ENCODE data around the gene ABTB1. TPM values are rescaled to one million over a fixed set of nuclear protein-coding genes. Genes with fewer than 3 reads are reported as not detected.
A peak's percentile ranks its signal among the peaks of the same experiment; 100 is the strongest.

Gene ABTB1
- total and polyA plus RNA-seq, 2 donors (not counting 1 experiment from before 2014, with no cell fraction given), result 11.8 to 15.5 TPM

DNA sequence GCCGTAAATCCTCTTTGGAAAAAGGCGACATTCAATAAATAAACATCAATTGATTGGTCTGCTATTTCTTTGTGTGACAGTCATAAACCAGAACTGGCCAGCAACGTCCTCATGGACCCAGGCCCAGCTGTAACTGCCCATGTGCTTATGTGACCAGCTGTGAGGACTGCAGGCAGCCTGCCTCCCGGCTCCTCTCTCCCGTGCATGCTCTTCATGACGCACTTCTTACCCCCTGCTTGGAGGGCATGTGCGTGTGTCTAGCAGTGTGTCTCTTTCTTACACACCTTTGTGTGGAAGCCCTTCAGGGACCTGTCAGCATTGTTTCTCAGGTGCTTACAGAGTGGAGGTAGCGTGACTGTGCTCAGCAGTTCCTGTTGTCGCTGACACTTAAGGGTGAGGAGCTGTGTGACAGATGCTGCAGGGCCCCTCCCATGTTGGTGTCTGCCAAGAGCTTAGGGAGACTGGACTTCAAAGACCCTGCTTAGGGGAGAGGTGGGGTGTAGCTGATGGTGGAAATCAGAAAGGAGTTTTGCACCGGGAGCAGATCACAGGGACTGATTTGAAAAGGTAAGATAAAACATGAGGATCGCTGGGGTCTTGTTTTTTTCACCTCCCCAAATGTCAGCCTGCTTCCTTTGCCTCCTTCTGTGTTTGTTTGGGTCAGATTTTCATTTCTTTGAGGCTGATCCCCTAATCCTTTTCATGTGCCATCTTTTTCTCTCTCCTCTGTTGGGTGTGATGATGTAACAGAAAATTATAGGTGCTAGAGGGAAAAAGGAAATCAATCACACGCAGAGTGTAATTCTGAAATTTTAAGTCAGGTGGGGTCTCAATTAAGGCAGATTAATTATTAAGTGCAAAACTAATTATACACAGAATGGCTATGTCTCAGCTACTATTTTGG lies 41.7 kb upstream of the ABTB1 start:
- DNase-seq (ENCODE audit: low read depth in 2 of 2), result no peak
- H3K36me3 ChIP-seq (ENCODE audit: control insufficient read depth, insufficient read depth, low read length), result no peaks in the 10 kb centered on the region
- no peak overlapping the region for H3K4me3 ChIP-seq (replicated peaks in 1 of 4; ENCODE audit: control extremely low read depth in 1 of 4, insufficient read depth in 1 of 4, low read depth in 3 of 4, low read length in 4 of 4)
- no peak overlapping the region for H3K9ac ChIP-seq (ENCODE audit: insufficient read depth, low read length)
- no peak overlapping the region for H3K4me2 ChIP-seq (ENCODE audit: extremely low read depth, insufficient read depth, low read length)
- TF ChIP-seq, protein P1, sequence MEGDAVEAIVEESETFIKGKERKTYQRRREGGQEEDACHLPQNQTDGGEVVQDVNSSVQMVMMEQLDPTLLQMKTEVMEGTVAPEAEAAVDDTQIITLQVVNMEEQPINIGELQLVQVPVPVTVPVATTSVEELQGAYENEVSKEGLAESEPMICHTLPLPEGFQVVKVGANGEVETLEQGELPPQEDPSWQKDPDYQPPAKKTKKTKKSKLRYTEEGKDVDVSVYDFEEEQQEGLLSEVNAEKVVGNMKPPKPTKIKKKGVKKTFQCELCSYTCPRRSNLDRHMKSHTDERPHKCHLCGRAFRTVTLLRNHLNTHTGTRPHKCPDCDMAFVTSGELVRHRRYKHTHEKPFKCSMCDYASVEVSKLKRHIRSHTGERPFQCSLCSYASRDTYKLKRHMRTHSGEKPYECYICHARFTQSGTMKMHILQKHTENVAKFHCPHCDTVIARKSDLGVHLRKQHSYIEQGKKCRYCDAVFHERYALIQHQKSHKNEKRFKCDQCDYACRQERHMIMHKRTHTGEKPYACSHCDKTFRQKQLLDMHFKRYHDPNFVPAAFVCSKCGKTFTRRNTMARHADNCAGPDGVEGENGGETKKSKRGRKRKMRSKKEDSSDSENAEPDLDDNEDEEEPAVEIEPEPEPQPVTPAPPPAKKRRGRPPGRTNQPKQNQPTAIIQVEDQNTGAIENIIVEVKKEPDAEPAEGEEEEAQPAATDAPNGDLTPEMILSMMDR (conservative IDR thresholded peaks at IDR 0.05 in 1 of 2, IDR thresholded peaks at IDR 0.05 in 1 of 2; ENCODE audit: low read depth in 1 of 2, low read length in 2 of 2), result no peak
- TF ChIP-seq EZH2 (IDR thresholded peaks at IDR 0.05; ENCODE audit: low read length, missing control alignments), result peak; percentile 27
- no peaks in the 10 kb centered on the region for H3K9me3 ChIP-seq (ENCODE audit: control insufficient read depth, insufficient read depth, low read depth, low read length)
- H3K79me2 ChIP-seq (ENCODE audit: control insufficient read depth, insufficient read depth, low read length), result no peaks in the 10 kb centered on the region
- H3K4me1 ChIP-seq (ENCODE audit: control insufficient read depth, extremely low read depth, insufficient read depth, low read length), result peaks cover 3% of the 10 kb centered on the region
- peaks cover 2% of the 10 kb centered on the region for H4K20me1 ChIP-seq (ENCODE audit: control insufficient read depth, extremely low read depth, insufficient read depth, low read length)
- H3K27me3 ChIP-seq (ENCODE audit: control insufficient read depth, insufficient read depth, low read length), result peaks cover 30% of the 10 kb centered on the region
- H2AFZ ChIP-seq (ENCODE audit: low read length), result no peak overlapping the region
- H3K27ac ChIP-seq (ENCODE audit: insufficient read depth, low read length), result no peak overlapping the region

DNA sequence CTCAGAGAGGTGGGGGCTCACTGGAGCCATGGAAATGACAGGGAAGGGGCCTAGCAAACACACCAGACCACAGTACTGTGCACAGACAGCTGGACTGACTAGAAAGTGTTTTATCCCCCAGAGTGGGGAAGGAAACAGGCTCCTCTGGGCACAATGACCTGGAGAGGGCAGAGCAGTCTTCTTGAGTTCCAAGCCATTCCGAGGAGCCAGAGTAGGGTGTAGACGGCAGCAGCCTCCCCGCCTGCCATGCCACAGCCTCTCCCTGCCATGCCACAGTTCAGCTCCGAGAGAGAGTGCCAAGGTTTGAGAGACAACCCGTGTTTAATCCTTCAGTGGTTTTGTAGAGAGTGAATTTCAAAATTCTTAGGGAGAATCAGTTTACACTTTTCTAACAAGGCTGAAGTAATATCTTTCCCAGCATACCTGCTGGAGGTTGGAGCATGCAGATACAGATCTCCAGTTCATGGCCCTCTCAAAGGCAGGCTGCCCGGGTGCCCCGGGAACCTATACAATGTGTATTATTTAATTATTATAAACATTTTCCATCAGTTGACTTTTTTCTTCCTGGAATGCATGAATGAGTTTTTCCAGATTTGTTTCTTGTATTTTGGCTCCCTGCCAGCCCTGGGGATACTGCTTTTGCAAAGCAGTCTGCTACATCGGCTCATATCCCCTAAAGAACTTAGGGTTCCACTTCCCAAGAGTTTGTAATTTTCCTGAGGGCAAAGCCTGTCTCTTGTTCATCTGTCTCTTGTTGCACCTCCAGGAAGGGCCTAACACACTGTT lies 40.5 kb upstream of the ABTB1 start:
- DNase-seq (ENCODE audit: low read depth in 2 of 2), result no peak
- H2AFZ ChIP-seq (ENCODE audit: low read length), result no peak overlapping the region
- no peak overlapping the region for H3K4me3 ChIP-seq (replicated peaks in 1 of 4; ENCODE audit: control extremely low read depth in 1 of 4, insufficient read depth in 1 of 4, low read depth in 3 of 4, low read length in 4 of 4)
- no peak overlapping the region for H3K27ac ChIP-seq (ENCODE audit: insufficient read depth, low read length)
- peaks cover 30% of the 10 kb centered on the region for H3K27me3 ChIP-seq (ENCODE audit: control insufficient read depth, insufficient read depth, low read length)
- no peaks in the 10 kb centered on the region for H3K9me3 ChIP-seq (ENCODE audit: control insufficient read depth, insufficient read depth, low read depth, low read length)
- no peaks in the 10 kb centered on the region for H3K36me3 ChIP-seq (ENCODE audit: control insufficient read depth, insufficient read depth, low read length)
- TF ChIP-seq, protein P1 (conservative IDR thresholded peaks at IDR 0.05 in 1 of 2, IDR thresholded peaks at IDR 0.05 in 1 of 2; ENCODE audit: low read depth in 1 of 2, low read length in 2 of 2), result no peak
- TF ChIP-seq EZH2 (IDR thresholded peaks at IDR 0.05; ENCODE audit: low read length, missing control alignments), result no peak
- H4K20me1 ChIP-seq (ENCODE audit: control insufficient read depth, extremely low read depth, insufficient read depth, low read length), result peaks cover 2% of the 10 kb centered on the region
- no peak overlapping the region for H3K4me2 ChIP-seq (ENCODE audit: extremely low read depth, insufficient read depth, low read length)
- no peak overlapping the region for H3K9ac ChIP-seq (ENCODE audit: insufficient read depth, low read length)
- peaks cover 3% of the 10 kb centered on the region for H3K4me1 ChIP-seq (ENCODE audit: control insufficient read depth, extremely low read depth, insufficient read depth, low read length)
- H3K79me2 ChIP-seq (ENCODE audit: control insufficient read depth, insufficient read depth, low read length), result no peaks in the 10 kb centered on the region

DNA sequence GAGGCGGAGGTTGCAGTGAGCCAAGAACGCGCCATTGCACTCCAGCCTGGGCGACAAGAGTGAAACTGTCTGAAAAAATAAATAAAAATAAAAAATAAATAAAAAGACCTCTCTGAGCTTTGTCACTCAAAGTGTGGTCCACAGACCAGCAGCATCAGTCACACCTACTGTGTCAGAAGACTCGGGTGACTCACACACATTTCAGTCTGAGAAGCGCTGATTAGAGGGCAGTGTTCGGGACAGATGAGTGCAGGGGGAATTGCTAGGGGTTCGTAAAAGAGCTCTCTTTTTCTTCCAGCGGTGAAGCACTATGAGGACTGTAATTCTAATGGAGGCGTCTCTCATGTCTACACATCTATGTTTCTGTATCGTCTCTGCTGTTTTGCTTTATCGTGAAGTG lies 38.1 kb upstream of the ABTB1 start:
- TF ChIP-seq, protein P1 (conservative IDR thresholded peaks at IDR 0.05 in 1 of 2, IDR thresholded peaks at IDR 0.05 in 1 of 2; ENCODE audit: low read depth in 1 of 2, low read length in 2 of 2), result no peak
- no peak for TF ChIP-seq EZH2 (IDR thresholded peaks at IDR 0.05; ENCODE audit: low read length, missing control alignments)
- Histone ChIP-seq H4K20me1 (ENCODE audit: control insufficient read depth, extremely low read depth, insufficient read depth, low read length) (no peaks in the 10 kb centered on the region), H3K4me3 (replicated peaks in 1 of 4; ENCODE audit: control extremely low read depth in 1 of 4, insufficient read depth in 1 of 4, low read depth in 3 of 4, low read length in 4 of 4) (no peak overlapping the region), H3K79me2 (ENCODE audit: control insufficient read depth, insufficient read depth, low read length) (no peaks in the 10 kb centered on the region), H3K4me1 (ENCODE audit: control insufficient read depth, extremely low read depth, insufficient read depth, low read length) (peaks cover under 1% of the 10 kb centered on the region), H2AFZ (ENCODE audit: low read length) (no peak overlapping the region), H3K9me3 (ENCODE audit: control insufficient read depth, insufficient read depth, low read depth, low read length) (no peaks in the 10 kb centered on the region), H3K36me3 (ENCODE audit: control insufficient read depth, insufficient read depth, low read length) (no peaks in the 10 kb centered on the region), H3K27ac (ENCODE audit: insufficient read depth, low read length) (no peak overlapping the region), H3K9ac (ENCODE audit: insufficient read depth, low read length) (no peak overlapping the region), H3K27me3 (ENCODE audit: control insufficient read depth, insufficient read depth, low read length) (peaks cover 15% of the 10 kb centered on the region), H3K4me2 (ENCODE audit: extremely low read depth, insufficient read depth, low read length) (no peak overlapping the region)
- DNase-seq (ENCODE audit: low read depth in 2 of 2), result no peak

Data from fibroblast of lung (primary cell).